ENCODE results near the gene CDH9. TPM values are rescaled to one million over a fixed set of nuclear protein-coding genes. Genes with fewer than 3 reads are reported as not detected.

CDH9 gene
- total and polyA plus RNA-seq, 2 experiments from 2014 or later: 0.53 to 2.4 TPM

DNA sequence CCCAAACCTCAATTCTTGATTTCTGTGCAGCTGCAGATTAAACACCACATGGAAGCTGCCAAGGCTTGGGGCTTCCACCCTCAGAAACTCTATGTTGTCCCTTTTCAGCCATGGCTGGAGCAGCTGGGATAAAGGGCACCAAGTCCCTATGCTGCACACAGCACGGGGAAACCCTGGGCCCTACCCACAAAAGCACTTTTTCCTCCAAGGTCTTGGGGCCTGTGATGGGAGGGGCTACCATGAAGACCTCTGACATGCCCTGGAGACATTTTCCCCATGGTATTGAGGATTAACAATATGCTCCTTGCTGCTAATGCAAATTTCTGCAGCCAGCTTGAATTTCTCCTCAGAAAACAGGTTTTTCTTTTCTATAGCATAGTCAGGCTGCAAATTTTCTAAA, 41.8 kb upstream of the CDH9 start:
- Histone ChIP-seq H3K4me1 (ENCODE audit: insufficient read depth) (no peaks in the 10 kb centered on the region), H2AFZ (no peak overlapping the region), H3K9me2 (replicated peaks; ENCODE audit: insufficient read depth) (no peaks in the 10 kb centered on the region), H3K36me3 (replicated peaks; ENCODE audit: insufficient read depth, low read depth) (no peaks in the 10 kb centered on the region), H4K20me1 (ENCODE audit: insufficient read depth, poor library complexity, severe bottlenecking) (no peaks in the 10 kb centered on the region), H3K27me3 (no peaks in the 10 kb centered on the region), H3K79me2 (no peaks in the 10 kb centered on the region), H3K4me3 (no peak overlapping the region), H3K9me3 (ENCODE audit: low read depth) (no peaks in the 10 kb centered on the region), H3K27ac (no peak overlapping the region), H3K4me2 (no peak overlapping the region)
- WGBS (ENCODE audit: low lambda C conversion rate, missing lambda C conversion rate): 86% methylated on average over 1 of the region's 1 CpG
- TF ChIP-seq, protein P1, sequence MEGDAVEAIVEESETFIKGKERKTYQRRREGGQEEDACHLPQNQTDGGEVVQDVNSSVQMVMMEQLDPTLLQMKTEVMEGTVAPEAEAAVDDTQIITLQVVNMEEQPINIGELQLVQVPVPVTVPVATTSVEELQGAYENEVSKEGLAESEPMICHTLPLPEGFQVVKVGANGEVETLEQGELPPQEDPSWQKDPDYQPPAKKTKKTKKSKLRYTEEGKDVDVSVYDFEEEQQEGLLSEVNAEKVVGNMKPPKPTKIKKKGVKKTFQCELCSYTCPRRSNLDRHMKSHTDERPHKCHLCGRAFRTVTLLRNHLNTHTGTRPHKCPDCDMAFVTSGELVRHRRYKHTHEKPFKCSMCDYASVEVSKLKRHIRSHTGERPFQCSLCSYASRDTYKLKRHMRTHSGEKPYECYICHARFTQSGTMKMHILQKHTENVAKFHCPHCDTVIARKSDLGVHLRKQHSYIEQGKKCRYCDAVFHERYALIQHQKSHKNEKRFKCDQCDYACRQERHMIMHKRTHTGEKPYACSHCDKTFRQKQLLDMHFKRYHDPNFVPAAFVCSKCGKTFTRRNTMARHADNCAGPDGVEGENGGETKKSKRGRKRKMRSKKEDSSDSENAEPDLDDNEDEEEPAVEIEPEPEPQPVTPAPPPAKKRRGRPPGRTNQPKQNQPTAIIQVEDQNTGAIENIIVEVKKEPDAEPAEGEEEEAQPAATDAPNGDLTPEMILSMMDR (IDR thresholded peaks at IDR 0.05; ENCODE audit: poor library complexity): no peak
- no peak for TF ChIP-seq EZH2 (IDR thresholded peaks at IDR 0.05; ENCODE audit: borderline replicate concordance)
- TF ChIP-seq EZH2phosphoT487 (IDR thresholded peaks at IDR 0.05; ENCODE audit: low read depth, severe bottlenecking, unreplicated experiment): no peak
- no peak for DNase-seq (ENCODE audit: low spot score)

DNA sequence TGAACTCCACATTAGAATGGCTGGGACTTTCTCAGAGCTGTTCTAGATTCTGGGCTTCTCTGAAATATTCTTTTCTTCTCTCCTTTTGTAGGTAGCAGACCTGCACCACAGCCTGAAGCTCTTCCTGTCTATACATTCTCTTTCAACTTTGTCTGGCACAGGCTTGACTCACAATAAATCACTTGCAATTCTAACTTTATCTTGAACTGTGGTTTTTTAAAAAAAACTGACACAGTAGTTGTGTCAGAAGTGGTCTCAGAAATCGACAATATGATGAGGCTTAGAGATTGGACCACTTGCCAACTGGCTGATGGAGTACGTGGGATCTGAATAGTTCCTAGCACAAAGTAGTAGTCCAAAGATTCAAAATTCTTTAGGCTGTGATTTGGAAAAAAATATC, 24.1 kb upstream of the CDH9 start:
- Histone ChIP-seq H3K9me2 (replicated peaks; ENCODE audit: insufficient read depth) (no peaks in the 10 kb centered on the region), H3K4me1 (ENCODE audit: insufficient read depth) (no peaks in the 10 kb centered on the region), H2AFZ (no peak overlapping the region), H3K36me3 (replicated peaks; ENCODE audit: insufficient read depth, low read depth) (no peaks in the 10 kb centered on the region), H4K20me1 (ENCODE audit: insufficient read depth, poor library complexity, severe bottlenecking) (no peaks in the 10 kb centered on the region), H3K4me3 (no peak overlapping the region), H3K9me3 (ENCODE audit: low read depth) (no peaks in the 10 kb centered on the region), H3K27me3 (no peaks in the 10 kb centered on the region), H3K4me2 (no peak overlapping the region), H3K27ac (no peak overlapping the region), H3K79me2 (no peaks in the 10 kb centered on the region)
- TF ChIP-seq EZH2 (IDR thresholded peaks at IDR 0.05; ENCODE audit: borderline replicate concordance) (no peak), EZH2phosphoT487 (IDR thresholded peaks at IDR 0.05; ENCODE audit: low read depth, severe bottlenecking, unreplicated experiment) (no peak)
- TF ChIP-seq, protein P1 (IDR thresholded peaks at IDR 0.05; ENCODE audit: poor library complexity): no peak
- 61% methylated on average over 2 of the region's 2 CpGs for WGBS (ENCODE audit: low lambda C conversion rate, missing lambda C conversion rate)
- no peak for DNase-seq (ENCODE audit: low spot score)

DNA sequence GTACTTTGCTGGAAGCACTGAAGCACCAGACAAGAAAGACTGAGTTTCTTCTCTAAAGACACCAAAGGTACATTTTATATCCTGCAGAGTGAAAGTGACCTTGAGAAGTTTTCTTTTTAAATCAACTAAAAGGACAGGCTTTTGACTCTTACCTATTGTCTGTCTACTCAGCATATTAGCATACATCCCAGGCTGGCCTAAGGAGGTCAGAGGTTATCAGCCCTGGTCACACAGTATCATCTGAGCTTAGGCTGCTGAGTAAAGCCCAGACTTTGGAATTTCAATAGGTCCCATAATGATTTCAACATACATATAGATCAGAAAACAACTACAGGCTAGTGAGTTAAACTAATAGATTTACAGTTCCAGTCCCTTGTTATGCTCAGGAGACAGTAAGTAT, 10.1 kb upstream of the CDH9 start:
- no peaks in the 10 kb centered on the region for H3K27me3 ChIP-seq
- H3K9me3 ChIP-seq (ENCODE audit: low read depth): no peaks in the 10 kb centered on the region
- H3K9me2 ChIP-seq (replicated peaks; ENCODE audit: insufficient read depth): no peaks in the 10 kb centered on the region

More for the DNA sequence above, 10.1 kb upstream of the CDH9 start:
- no peaks in the 10 kb centered on the region for H3K4me1 ChIP-seq (ENCODE audit: insufficient read depth)
- no peak overlapping the region for H3K4me2 ChIP-seq
- H3K27ac ChIP-seq: no peak overlapping the region
- no peaks in the 10 kb centered on the region for H4K20me1 ChIP-seq (ENCODE audit: insufficient read depth, poor library complexity, severe bottlenecking)
- no peaks in the 10 kb centered on the region for H3K79me2 ChIP-seq
- DNase-seq (ENCODE audit: low spot score): no peak
- H3K36me3 ChIP-seq (replicated peaks; ENCODE audit: insufficient read depth, low read depth): no peaks in the 10 kb centered on the region
- H2AFZ ChIP-seq: no peak overlapping the region
- TF ChIP-seq EZH2phosphoT487 (IDR thresholded peaks at IDR 0.05; ENCODE audit: low read depth, severe bottlenecking, unreplicated experiment) (no peak), EZH2 (IDR thresholded peaks at IDR 0.05; ENCODE audit: borderline replicate concordance) (no peak)
- TF ChIP-seq, protein P1 (IDR thresholded peaks at IDR 0.05; ENCODE audit: poor library complexity): no peak
- no peak overlapping the region for H3K4me3 ChIP-seq
